ENCODE data around the gene GSTO2.

DNA sequence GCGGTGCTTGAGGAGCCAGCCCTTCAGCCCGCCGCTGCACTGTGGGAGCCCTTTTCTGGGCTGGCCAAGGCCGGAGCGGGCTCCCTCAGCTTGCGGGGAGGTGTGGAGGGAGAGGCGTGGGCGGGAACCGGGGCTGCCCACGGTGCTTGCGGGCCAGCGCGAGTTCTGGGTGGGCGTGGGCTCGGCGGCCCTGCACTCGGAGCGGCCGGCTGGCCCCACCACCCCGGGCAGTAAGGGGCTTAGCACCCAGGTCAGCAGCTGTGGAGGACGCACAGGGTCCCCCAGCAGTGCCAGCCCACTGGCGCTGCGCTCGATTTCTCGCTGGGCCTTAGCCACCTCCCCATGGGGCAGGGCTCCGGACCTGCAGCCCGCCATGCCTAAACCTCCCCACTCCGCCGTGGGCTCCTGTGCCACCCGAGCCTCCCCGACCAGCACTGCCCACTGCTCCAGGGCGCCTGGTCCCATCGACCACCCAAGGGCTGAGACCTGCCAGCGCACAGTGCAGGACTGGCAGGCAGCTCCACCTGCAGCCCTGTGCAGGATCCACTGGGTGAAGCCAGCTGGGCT is 23.8 kb upstream of the GSTO2 start:
- TF ChIP-seq, protein P1, sequence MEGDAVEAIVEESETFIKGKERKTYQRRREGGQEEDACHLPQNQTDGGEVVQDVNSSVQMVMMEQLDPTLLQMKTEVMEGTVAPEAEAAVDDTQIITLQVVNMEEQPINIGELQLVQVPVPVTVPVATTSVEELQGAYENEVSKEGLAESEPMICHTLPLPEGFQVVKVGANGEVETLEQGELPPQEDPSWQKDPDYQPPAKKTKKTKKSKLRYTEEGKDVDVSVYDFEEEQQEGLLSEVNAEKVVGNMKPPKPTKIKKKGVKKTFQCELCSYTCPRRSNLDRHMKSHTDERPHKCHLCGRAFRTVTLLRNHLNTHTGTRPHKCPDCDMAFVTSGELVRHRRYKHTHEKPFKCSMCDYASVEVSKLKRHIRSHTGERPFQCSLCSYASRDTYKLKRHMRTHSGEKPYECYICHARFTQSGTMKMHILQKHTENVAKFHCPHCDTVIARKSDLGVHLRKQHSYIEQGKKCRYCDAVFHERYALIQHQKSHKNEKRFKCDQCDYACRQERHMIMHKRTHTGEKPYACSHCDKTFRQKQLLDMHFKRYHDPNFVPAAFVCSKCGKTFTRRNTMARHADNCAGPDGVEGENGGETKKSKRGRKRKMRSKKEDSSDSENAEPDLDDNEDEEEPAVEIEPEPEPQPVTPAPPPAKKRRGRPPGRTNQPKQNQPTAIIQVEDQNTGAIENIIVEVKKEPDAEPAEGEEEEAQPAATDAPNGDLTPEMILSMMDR (conservative IDR thresholded peaks at IDR 0.05; ENCODE audit: low read length), result no peak
- no peak for TF ChIP-seq EZH2phosphoT487 (IDR thresholded peaks at IDR 0.05; ENCODE audit: borderline replicate concordance, low read depth, low read length)
